Smooth muscle cell (in vitro differentiated cells): Measurements from ENCODE around the gene SYCE3. TPM values are rescaled to one million over a fixed set of nuclear protein-coding genes. Genes with fewer than 3 reads are reported as not detected.

Experiments
- DNase-seq: peaks from one replicate; lab custom pipeline; 2025; ENCODE audit not compliant: unreplicated experiment; lab: John Stamatoyannopoulos, UW
- H2AFZ ChIP-seq: fragments of 200-600 bp; sonication (generic); 2 replicates; pipeline ENCODE4 v1.6.0; 2016; ENCODE audit warnings: antibody characterized with exemption, low read depth, mild to moderate bottlenecking
- H3F3A ChIP-seq: fragments of 200-600 bp; sonication (generic); 2 replicates; pipeline ENCODE4 v1.6.0; 2017; ENCODE audit warnings: antibody characterized with exemption, low read depth
- H3K27ac ChIP-seq: fragments of 200-600 bp; sonication (generic); 2 replicates; pipeline ENCODE4 v1.5.1; 2016; ENCODE audit warnings: low read depth, mild to moderate bottlenecking
- H3K27me3 ChIP-seq: fragments of 200-600 bp; sonication (generic); 2 replicates; pipeline ENCODE4 v1.6.1; 2016; ENCODE audit warnings: low read depth, mild to moderate bottlenecking
- H3K36me3 ChIP-seq: fragments of 200-600 bp; sonication (generic); 2 replicates; pipeline ENCODE4 v1.5.1; 2016; ENCODE audit warnings: low read depth
- H3K4me1 ChIP-seq: fragments of 200-600 bp; sonication (generic); 2 replicates; pipeline ENCODE4 v1.5.1; 2016; ENCODE audit warnings: low read depth
- H3K4me2 ChIP-seq: fragments of 200-600 bp; sonication (generic); 2 replicates; pipeline ENCODE4 v1.6.0; 2016; ENCODE audit warnings: mild to moderate bottlenecking
- H3K4me3 ChIP-seq: fragments of 200-600 bp; sonication (generic); 2 replicates; pipeline ENCODE4 v1.5.1; 2016; ENCODE audit warnings: mild to moderate bottlenecking
- H3K79me2 ChIP-seq: fragments of 200-600 bp; sonication (generic); 2 replicates; pipeline ENCODE4 v1.6.0; 2016; ENCODE audit warnings: low read depth, mild to moderate bottlenecking
- H3K9ac ChIP-seq: fragments of 200-600 bp; sonication (generic); 2 replicates; pipeline ENCODE4 v1.6.0; 2016; ENCODE audit warnings: low read depth
- H3K9me3 ChIP-seq: fragments of 200-600 bp; sonication (generic); replicated peaks from 2 replicates; pipeline ENCODE4 v1.5.1; 2016; ENCODE audit warnings: low read depth
- H4K20me1 ChIP-seq: fragments of 200-600 bp; sonication (generic); 2 replicates; pipeline ENCODE4 v1.6.0; 2016; ENCODE audit warnings: low read depth
- CTCF ChIP-seq: fragments of 200-600 bp; sonication (generic); IDR thresholded peaks from 2 replicates; pipeline ENCODE4 v1.5.1; 2017; ENCODE audit warnings: borderline replicate concordance, mild to moderate bottlenecking, antibody characterized with exemption; ENCODE audit not compliant: insufficient read depth, poor library complexity, severe bottlenecking
- WGBS: methylation state at CpG from one replicate; pipeline ENCODE4 v1.1.7; 2016; ENCODE audit warnings: low lambda C conversion rate; 5-methylcytosine and 5-hydroxymethylcytosine counted together
- polyA plus RNA-seq: library from polyadenylated mRNA; unstranded; fragments of >200 nt; fragmentation: Nextera tagmentation; extraction: Ambion mirVana; gene quantifications from 2 replicates; pipeline ENCODE4 v1.2.1, GENCODE V29; 2016
- total RNA-seq: library from RNA; depleted of rRNA; stranded (reverse); fragments of >200 nt; gene quantifications from 2 replicates; pipeline ENCODE4 v1.2.3, GENCODE V29; 2014

The SYCE3 gene
- total and polyA plus RNA-seq, 2 experiments from 2014 or later = not detected

- no peak overlapping the region for H2AFZ ChIP-seq
- no peaks in the 10 kb centered on the region for H4K20me1 ChIP-seq
- H3K9me3 ChIP-seq = no peaks in the 10 kb centered on the region
- H3K4me2 ChIP-seq = no peak overlapping the region
- peaks cover 3% of the 10 kb centered on the region for H3K36me3 ChIP-seq
- no peaks in the 10 kb centered on the region for H3K27me3 ChIP-seq
- no peaks in the 10 kb centered on the region for H3F3A ChIP-seq
- no peak overlapping the region for H3K4me3 ChIP-seq
- no peak for TF ChIP-seq CTCF
- H3K79me2 ChIP-seq = no peaks in the 10 kb centered on the region
- no peak overlapping the region for H3K9ac ChIP-seq
- no peak overlapping the region for H3K27ac ChIP-seq
- no peaks in the 10 kb centered on the region for H3K4me1 ChIP-seq
- WGBS = 95% methylated on average over 7 of the region's 7 CpGs
- DNase-seq = no peak
Observed at GRCh38 chr22:50568626-50569025, 5.9 kb upstream of the SYCE3 start.

DNA sequence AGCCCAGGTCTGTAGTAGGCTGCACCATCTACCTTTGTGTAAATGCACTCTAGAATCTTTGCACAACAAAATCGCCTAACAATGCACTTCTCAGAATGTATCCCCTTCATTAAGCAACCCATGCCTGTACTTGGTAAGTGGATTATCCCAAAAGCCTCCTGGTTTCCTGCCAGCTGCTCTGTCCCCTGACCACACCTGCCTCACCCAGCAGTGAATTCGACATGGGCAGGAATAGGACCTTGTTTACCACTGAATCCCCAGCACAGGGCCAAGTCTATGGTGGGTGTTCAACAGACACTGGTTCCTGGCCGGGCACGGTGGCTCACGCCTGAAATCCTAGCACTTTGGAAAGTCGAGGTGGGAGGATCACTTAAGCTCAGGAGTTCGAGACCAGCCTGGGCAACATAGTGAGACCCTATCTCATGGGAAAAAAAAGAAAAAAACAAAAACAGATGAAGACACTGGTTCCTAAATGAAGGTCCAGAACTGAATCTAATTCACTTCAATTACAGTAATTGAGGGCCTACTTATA, 5.1 kb upstream of the SYCE3 start:
- no peak for DNase-seq
- WGBS = 96% methylated on average over 7 of the region's 7 CpGs
- no peak overlapping the region for H3K27ac ChIP-seq

DNA sequence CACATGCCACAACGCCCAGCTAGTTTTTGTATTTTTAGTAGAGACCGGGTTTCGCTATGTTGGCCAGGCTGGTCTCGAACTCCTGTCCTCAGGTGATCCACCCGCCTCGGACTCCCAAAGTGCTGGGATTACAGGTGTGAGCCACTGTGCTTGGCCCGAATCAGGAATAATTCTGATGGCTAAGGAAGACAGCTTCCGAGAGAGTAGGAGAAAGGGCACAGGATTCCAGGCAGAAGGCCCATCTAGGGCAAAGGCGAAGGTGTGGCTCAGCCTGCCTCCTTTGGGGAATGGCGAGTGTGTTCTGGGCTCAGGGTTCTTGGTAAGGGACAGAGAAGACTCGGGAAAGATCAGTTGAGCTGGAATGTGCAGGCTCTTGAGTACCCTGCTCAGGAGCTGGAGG, 1.6 kb upstream of the SYCE3 start:
- Histone ChIP-seq H3K4me1 (no peaks in the 10 kb centered on the region), H3K9ac (no peak overlapping the region), H3K27me3 (no peaks in the 10 kb centered on the region), H3F3A (no peaks in the 10 kb centered on the region), H3K79me2 (peaks cover 3% of the 10 kb centered on the region), H4K20me1 (no peaks in the 10 kb centered on the region), H3K4me3 (no peak overlapping the region), H3K9me3 (no peaks in the 10 kb centered on the region), H3K4me2 (no peak overlapping the region), H3K36me3 (peaks cover 3% of the 10 kb centered on the region), H3K27ac (no peak overlapping the region), H2AFZ (no peak overlapping the region)
- 96% methylated on average over 11 of the region's 11 CpGs for WGBS
- no peak for DNase-seq
- TF ChIP-seq CTCF = no peak

More for the DNA sequence above, 5.1 kb upstream of the SYCE3 start:
- Histone ChIP-seq H3K9me3 (no peaks in the 10 kb centered on the region), H3K27me3 (no peaks in the 10 kb centered on the region), H3K4me3 (no peak overlapping the region), H3K4me2 (no peak overlapping the region), H3K36me3 (peaks cover 3% of the 10 kb centered on the region), H3K9ac (no peak overlapping the region), H2AFZ (no peak overlapping the region), H4K20me1 (no peaks in the 10 kb centered on the region), H3K79me2 (peaks cover 3% of the 10 kb centered on the region), H3K4me1 (no peaks in the 10 kb centered on the region), H3F3A (no peaks in the 10 kb centered on the region)
- TF ChIP-seq CTCF = no peak
